UCSD-AML1 (cell line): ENCODE data around the gene KCNQ4.

ENCODE experiments used
- DNase-seq: peaks from one replicate; lab custom pipeline; 2025; ENCODE audit not compliant: unreplicated experiment; lab: John Stamatoyannopoulos, UW

Gene KCNQ4

GRCh38 chr1:40754201-40754600, 29.4 kb upstream of the KCNQ4 start:
- DNase-seq: no peak

- DNase-seq: no peak
Measured at GRCh38 chr1:40755067-40755466, 28.5 kb upstream of the KCNQ4 start.

- no peak for DNase-seq
Measured at GRCh38 chr1:40756523-40756922, 27.1 kb upstream of the KCNQ4 start.

GRCh38 chr1:40757084-40757483, 26.5 kb upstream of the KCNQ4 start:
- DNase-seq: no peak

- DNase-seq: no peak
Measured at GRCh38 chr1:40758004-40758403, 25.6 kb upstream of the KCNQ4 start.

- no peak for DNase-seq
Measured at GRCh38 chr1:40758578-40759343, 24.8 kb upstream of the KCNQ4 start.

GRCh38 chr1:40760984-40761383, 22.6 kb upstream of the KCNQ4 start:
- DNase-seq: no peak

GRCh38 chr1:40762144-40762923, 21.3 kb upstream of the KCNQ4 start:
- DNase-seq: no peak

GRCh38 chr1:40763742-40764532, 19.6 kb upstream of the KCNQ4 start:
- DNase-seq: no peak

GRCh38 chr1:40764981-40765380, 18.6 kb upstream of the KCNQ4 start:
- no peak for DNase-seq

- DNase-seq: no peak
Measured at GRCh38 chr1:40766017-40766416, 17.6 kb upstream of the KCNQ4 start.

GRCh38 chr1:40766560-40766959, 17.0 kb upstream of the KCNQ4 start:
- no peak for DNase-seq

- DNase-seq: no peak
Measured at GRCh38 chr1:40768146-40768990, 15.2 kb upstream of the KCNQ4 start.

- DNase-seq: peak; percentile 29
Measured at GRCh38 chr1:40769815-40770214, 13.8 kb upstream of the KCNQ4 start.

- DNase-seq: peak; percentile 59
Measured at GRCh38 chr1:40770296-40771070, 13.1 kb upstream of the KCNQ4 start.

- no peak for DNase-seq
Measured at GRCh38 chr1:40772146-40772955, 11.2 kb upstream of the KCNQ4 start.

- no peak for DNase-seq
Measured at GRCh38 chr1:40773748-40774265, 9.8 kb upstream of the KCNQ4 start.

GRCh38 chr1:40774266-40774998, 9.2 kb upstream of the KCNQ4 start:
- DNase-seq: peak; percentile 49
